ENCODE results near the gene ADCY3.

Gene ADCY3

DNA sequence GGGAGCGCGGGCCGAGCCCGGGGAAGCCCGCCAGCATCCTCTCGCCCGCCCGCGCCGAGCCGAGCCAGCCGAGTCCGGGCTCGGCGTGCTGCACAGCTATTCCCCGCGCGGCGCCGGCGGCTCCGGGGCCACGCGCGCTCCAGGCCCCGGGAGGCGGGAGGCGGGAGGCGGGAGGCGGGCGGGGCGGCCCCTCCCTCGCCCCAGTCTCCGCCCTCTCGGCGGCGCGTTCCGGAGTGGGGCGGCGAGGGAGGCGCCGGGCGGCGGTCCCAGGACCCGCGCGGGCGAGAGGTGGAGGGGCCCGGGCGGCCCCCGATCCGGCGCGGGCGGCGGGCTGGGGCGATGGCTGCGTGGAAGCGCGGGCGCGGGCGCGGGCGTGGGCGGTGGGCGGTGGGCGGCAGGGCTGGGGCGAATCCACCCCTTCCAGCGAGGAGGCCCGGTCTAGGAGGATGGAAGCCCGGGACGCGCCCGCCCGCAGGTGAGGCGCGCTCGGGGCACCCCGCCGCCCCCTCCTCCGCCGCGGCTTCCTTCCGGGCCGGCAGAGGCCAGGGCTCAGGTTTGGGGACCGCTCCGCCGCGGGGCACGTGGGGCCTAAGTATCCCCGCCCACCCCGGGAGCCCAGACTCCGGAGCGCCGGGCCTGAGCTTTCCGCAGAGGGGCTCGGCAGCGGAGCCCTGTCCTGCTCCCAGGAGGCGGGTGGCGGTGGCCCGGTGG, at the start of gene ADCY3:
TSS of gene ADCY3 (minus strand) at position 140 of the 711 bp plus-strand sequence. CDS start 1,250 bp downstream, outside the sequence.
- H3K4me3 ChIP-seq (ENCODE audit: low read depth, low read length), result peak within 1 kb of the TSS; percentile 62
- no peak for TF ChIP-seq CTCF (IDR thresholded peaks at IDR 0.05; ENCODE audit: insufficient read depth, low read length, missing control alignments)
- ChIA-PET POLR2A (no interaction called here), CTCF (no interaction called here)
- DNase-seq (ENCODE audit: low read depth, low spot score), result no peak

DNA sequence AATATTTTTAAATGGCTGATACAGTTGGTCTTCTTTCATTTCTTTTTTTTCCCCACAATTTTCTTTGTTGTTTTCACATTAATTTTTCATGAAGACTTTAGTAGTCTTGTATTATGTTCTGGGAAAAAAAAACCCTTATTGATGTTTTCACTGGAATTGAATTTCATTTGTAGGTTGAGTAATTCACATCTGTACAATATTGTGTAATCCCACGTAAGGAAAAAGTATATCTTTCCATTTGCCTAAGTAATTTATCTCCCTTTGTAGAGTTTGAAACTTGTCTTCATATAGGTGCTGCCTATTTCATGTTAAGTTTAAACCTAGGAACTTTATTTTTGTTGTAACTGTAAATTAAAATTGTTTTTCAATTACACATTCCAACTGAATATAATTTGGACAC, 49.7 kb upstream of the ADCY3 start:
- DNase-seq (ENCODE audit: low read depth, low spot score), result no peak
- CTCF ChIA-PET, result no interaction called here
- no peak for TF ChIP-seq CTCF (IDR thresholded peaks at IDR 0.05; ENCODE audit: insufficient read depth, low read length, missing control alignments)
- POLR2A ChIA-PET, result no interaction called here
- no peak overlapping the region for H3K4me3 ChIP-seq (ENCODE audit: low read depth, low read length)

DNA sequence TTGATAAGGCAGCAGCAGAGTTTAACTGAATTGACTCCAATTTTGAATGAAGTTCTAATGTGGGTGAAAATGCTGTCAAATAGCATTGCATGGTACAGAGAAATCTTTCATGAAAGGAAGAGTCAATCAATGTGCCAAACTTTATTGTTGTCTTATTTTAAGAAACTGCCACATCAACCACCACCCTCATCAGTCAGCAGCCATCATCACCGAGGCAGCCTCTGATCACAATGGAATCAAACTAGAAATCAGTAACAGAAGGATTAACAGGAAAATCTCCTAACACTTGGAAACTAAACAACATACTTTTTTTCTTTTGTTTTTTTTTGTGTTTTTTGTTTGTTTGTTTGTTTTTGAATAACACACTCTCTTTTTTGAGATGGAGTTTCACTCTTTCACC, 41.9 kb upstream of the ADCY3 start:
- no peak for TF ChIP-seq CTCF (IDR thresholded peaks at IDR 0.05; ENCODE audit: insufficient read depth, low read length, missing control alignments)
- ChIA-PET CTCF (interaction anchor here (1.9 kb wide), 1 partner anchor 14 kb away, joined by 9 read pairs; no protein-coding TSS in a partner anchor), POLR2A (no interaction called here)
- H3K4me3 ChIP-seq (ENCODE audit: low read depth, low read length), result no peak overlapping the region
- DNase-seq (ENCODE audit: low read depth, low spot score), result no peak

DNA sequence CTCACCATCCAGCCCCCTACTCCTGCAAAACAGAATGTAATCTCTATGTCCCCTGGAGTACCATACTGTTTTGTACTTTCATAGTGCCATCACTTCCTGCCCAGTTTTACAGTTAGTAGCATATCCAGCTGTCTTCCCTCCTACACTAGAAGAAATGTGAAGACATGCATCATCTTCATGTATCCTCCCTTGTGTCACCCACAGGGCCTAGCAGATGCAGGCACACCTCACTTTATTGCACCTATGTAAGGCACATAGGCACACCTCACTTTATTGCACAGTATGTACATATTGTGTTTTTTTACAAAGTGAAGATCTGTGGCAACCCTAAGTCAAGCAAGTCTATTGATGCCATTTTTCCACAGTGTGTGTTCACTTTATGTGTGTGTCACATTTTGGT, 39.7 kb upstream of the ADCY3 start:
- H3K4me3 ChIP-seq (ENCODE audit: low read depth, low read length), result no peak overlapping the region
- DNase-seq (ENCODE audit: low read depth, low spot score), result no peak
- ChIA-PET CTCF (interaction anchor here (1.5 kb wide), 1 partner anchor 9 kb away, joined by 5 read pairs; no protein-coding TSS in a partner anchor), POLR2A (interaction anchor here (0.7 kb wide), 1 partner anchor 21 kb away, joined by 3 read pairs; no protein-coding TSS in a partner anchor)
- no peak for TF ChIP-seq CTCF (IDR thresholded peaks at IDR 0.05; ENCODE audit: insufficient read depth, low read length, missing control alignments)

GRCh38 chr2:24958411-24958935, 38.4 kb upstream of the ADCY3 start:
- no peak overlapping the region for H3K4me3 ChIP-seq (ENCODE audit: low read depth, low read length)
- ChIA-PET POLR2A (no interaction called here), CTCF (interaction anchor here (0.6 to 1.5 kb wide), 3 partner anchors 10 to 171 kb away, joined by 3 to 5 read pairs (median 3); no protein-coding TSS in a partner anchor)
- TF ChIP-seq CTCF (IDR thresholded peaks at IDR 0.05; ENCODE audit: insufficient read depth, low read length, missing control alignments), result no peak
- DNase-seq (ENCODE audit: low read depth, low spot score), result no peak

DNA sequence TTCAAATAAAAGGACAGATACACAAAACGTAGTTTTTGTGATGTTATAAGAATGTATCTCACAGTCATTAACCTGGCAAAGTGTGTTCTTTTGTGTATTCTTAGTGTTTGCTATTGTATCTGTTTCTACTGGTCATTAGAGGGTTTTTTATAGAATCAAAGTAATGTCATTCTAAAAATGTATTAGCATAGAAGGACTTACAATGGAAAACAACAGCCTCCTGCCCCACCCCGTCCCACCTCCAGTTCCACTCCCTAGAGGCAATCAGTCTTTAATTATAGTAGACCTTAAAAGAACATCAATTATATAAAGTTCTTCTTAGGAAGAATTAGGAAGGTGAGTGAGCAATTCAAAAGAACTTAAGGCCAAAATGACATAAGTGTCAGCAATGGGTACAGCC, 37.9 kb upstream of the ADCY3 start:
- no peak for DNase-seq (ENCODE audit: low read depth, low spot score)
- H3K4me3 ChIP-seq (ENCODE audit: low read depth, low read length), result no peak overlapping the region
- POLR2A ChIA-PET, result no interaction called here
- CTCF ChIA-PET, result interaction anchor here (1.3 kb wide), 1 partner anchor 14 kb away, joined by 4 read pairs; no protein-coding TSS in a partner anchor
- no peak for TF ChIP-seq CTCF (IDR thresholded peaks at IDR 0.05; ENCODE audit: insufficient read depth, low read length, missing control alignments)

Data from AG04449 (cell line).